NCI-H2171 (cell line): ENCODE data around the gene CUX1.

Experiments used
- DNase-seq: peaks from one replicate; lab custom pipeline; 2025; lab: John Stamatoyannopoulos, UW

Gene CUX1

DNA sequence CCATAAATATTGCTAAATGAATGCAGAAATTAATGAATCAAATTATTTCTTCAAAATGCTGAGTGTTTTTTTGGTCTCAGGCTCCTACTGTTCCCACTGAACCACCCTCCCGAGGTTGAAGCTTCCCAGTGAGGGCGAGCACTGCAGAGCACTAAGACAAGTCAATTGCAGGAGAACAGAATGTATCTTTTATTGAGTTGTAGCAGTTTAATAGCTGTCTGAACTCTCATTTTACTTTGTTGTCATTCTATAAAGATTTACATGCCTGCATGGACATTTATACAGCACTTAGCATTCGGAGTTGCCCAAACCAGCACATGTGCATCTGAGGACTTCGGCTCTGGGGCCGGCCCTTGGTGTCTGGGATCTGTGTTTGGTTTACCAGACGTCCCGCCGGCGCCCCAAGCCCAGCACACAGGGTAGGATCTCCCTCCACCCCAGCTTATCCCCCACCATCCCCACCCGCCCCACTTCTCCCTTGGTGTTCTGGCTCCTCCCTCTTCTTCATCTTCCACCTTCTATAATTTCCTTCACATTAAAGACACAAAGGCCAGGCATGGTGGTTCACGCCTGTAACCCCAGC, 258.2 kb downstream of the CUX1 start:
- no peak for DNase-seq

GRCh38 chr7:102077081-102077480, 259.7 kb downstream of the CUX1 start:
- DNase-seq = no peak

DNA sequence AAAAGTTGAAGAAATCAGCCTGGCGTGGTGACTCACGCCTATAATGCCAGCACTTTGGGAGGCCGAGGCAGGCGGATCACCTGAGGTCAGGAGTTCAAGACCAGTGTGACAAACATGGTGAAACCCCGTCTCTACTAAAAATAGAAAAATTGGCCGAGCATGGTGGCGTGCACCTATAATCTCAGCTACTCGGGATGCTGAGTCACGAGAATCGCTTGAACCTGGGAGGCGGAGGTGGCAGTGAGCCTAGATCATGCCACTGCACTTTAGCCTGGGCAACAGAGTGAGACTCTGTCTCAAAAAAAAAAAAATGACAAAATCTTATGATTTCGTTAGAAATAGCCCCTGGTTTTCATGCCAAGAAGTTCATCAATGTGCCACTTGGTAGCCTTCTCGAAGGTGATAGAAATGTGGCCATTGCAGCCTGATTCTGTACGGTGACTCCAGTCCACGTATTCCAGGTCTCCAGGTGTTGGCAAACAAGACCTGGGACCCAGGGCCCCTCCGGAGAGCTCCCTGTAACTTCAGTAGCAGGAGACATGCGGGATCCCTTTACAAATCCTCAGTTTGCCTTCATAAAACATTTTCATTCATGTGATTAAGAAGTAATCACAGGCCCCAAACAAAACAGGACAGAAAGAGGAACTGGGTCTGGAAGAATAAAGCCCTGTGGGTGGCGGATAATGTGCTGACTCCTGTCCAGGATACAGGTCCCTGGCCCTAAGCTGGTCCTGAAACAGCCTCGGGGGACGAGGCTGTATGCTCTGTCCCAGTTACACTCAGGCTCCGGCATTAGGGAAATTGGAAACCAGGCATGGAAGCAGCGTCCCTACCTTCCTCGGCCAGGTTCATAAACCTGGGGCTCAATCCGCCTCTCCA, 262.0 kb downstream of the CUX1 start:
- DNase-seq = no peak

DNA sequence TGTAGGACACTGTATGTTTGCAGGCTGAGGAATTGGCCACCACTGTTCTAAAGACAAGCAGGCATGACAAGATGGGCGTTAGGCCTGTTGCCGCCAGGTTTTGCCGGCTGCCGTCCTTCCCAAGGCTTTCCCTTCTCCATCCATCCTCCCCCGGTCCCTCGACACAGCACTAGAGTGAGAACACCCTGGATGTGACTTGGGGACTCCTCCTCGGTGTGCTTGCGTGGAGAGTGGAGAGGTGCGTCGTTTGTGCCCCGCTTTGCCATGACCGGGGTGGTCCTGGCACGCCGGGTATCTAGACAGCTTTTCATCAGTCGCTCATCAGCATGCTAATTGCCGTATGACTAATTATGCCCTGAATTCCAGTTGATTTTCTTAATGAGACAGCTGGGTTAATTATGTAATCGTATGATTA, 262.6 kb downstream of the CUX1 start:
- DNase-seq = no peak

DNA sequence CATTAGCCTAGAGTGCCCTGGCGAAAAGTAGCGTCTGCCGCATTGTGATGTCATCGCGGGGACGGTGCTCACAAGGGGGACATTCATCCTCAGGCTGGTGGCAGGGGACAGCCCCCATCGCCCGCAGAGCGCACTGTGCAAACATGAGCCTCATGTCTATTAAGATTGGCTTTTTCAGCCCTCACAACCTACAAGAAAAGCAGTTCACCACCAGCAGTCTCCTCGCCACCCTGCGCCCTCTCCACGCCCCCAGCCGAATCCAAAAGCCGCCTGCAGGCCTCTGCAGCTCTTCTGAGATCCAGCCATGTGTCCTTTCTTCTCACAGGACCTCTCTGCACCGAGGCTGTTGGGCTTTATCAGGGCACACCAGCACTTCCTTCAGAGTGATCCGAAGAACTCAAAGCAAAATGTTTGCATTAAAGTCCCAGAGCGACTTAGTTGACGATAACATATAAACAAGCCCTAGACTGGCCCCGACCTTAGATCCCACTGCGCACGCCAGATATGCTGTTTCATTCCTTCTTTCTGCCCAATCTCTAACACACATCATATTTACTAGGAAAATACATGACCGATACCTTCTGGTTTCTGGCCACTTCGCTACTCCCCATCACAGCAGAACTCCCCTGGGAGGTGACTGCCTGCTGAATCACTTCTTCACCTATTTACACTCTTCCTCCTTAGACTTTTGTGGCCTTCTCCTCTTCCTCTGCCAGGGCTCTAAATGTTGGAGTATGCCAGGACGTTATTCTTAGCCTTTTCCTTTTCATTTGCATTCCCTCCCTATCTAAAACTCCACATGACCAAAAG, 263.2 kb downstream of the CUX1 start:
- no peak for DNase-seq

DNA sequence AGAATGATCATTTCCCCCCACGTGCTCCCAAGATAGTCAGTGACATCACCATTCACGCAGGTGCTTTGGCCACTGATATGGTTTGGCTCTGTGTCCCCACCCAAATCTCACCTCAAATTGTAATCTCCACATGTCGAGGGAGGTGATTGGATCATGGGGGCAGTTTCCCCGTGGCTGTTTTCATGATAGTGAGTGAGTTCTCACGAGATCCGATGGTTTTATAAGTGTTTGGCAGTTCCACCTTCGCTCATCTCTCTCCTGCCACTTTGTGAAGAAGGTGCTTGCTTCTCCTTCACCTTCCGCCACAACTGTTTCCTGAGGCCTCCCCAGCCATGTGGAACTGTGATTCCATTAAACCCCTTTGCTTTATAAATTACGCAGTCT, 263.8 kb downstream of the CUX1 start:
- no peak for DNase-seq

DNA sequence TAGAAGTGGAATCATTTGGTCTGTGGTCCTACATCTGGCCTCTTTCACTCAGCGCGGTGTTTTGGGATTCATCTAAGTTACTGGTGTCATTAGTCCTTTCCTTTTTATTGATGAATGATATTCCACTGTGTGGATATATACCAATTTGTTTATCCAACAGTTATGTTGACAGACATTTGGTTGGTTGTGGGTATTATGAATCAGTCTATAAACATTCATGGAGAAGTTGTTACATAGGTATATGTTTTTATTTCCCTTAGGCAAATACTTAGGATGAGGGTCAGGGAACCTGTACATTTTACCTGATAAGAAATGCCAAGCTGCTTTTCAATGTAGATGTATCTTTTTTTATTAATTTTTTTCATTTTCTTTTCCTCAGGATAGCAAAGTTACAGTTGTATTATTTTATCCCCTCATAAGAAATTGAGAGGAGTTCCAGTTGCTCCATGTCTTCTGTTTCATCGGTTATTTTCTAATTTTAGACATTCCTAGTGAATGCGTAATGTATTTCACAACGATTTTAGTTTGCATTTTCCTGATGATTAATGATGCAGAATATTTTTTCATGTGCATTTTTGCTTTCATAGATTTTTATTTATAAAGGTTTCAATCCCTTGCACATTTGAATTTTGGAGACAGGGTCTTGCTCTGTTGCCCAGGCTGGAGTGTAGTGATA, 265.4 kb downstream of the CUX1 start:
- DNase-seq = no peak

DNA sequence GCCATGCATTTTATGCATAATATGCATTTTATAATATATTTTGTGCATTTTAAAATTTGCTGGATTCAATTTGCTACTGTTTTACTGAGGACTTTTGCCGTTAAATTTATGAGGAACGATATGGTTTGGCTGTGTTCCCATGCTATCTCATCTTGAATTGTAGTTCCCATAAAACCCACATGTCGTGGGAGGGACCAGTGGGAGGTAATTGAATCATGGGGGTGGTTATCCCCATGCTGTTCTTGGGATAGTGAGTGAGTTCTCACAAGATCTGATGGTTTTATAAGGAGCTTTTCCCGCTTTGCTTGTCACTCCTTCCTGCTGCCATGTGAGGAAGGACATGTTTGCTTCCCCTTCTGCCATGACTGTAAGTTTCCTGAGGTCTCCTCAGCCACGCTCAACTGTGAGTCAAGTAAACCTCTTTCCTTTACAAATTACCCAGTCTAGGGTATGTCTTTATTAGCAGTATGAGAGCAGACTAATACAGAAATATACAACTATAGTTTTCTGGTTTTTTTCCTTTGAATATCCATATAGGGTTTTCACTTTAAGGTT, 267.9 kb downstream of the CUX1 start:
- DNase-seq = no peak

DNA sequence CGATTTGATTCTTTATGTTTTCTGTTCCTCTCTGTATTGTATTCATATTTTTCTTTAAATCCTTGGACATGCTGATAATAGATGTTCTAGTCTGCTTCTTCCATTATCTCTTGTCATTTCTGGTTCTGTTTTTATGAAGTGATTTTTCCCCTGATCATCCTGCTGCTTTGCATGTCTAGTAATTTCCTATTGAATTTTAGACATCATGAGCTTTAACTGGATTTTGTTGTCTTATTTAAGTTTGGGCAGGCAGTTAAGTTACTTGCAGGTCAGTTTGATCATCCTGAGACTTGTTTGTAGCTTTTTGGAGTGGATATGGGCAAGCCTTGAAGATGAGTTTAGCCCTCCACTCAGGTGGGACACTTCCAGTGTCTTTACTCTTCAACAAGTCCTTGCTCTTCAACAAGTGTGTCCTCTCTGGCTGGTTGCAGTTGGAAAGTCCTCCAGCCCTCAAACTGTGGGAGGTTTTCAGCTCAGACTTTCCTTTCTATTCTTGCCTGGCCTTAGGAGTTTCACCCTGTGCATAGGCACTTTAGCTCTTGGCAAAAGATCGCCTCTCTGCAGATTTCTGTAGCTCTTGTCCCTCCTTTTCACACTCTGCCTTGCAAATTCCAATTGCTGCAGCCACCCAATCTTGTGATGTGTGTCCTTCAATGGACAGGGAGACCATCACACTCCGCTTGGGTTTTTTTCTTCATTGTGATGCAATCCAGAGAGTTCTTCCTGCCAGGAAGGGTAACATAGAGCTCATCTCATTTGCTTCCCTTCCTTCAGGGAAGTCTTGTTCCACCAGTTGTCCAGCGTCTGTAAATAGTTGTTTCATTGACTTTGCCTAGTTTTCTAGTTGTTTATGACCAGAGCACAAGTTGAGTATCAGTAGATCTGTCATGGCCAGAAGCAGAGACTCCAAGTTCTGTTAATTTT, 272.0 kb downstream of the CUX1 start:
- DNase-seq = no peak

DNA sequence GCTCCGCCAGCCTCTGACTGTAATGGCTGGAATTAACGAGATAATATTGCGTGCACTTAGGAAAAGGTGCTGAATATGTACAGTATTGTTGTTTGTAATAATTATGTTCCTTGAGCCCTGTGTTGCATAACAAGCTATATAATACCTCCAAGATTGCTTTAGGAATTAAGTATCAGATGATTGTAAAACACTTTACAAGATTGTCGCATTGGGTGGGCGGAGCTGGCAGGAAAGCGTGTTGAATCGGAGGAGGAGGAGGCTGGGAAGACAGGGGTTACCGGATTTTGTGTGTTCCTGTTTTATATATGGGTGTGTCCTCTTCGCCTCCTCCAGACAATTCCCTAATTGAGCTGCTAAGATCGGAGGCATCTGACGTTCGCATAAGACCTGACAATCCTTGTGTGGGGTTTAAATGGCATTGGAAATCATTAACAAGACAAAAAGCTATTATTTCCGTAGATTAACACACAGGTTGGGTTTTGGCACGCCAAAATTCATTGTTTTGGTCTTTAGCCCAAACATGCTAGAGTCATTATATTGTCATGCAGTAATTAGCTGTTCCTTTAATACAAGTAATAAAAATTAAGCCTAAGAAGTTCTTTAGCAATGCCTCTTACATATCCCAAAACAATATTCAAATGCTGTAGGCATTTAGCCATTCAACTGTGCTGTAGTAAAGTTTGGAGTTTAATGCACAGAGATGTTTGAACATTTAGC, 276.3 kb downstream of the CUX1 start:
- no peak for DNase-seq

DNA sequence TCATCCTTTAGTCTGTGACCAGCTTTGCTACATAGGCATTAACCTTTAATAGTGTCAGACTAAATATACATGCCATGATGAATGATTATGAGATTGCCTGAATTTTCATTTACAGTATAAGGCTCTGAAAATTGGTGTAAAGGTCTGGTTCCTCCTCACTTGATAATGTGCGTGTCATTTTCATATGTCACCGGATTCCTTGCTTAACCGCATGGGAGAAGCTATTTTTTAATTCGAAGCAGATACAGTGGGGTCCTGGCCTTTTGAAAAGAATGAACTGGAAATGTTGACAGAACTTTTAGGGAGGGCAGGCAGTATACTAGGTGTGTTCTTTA, 276.9 kb downstream of the CUX1 start:
- no peak for DNase-seq

DNA sequence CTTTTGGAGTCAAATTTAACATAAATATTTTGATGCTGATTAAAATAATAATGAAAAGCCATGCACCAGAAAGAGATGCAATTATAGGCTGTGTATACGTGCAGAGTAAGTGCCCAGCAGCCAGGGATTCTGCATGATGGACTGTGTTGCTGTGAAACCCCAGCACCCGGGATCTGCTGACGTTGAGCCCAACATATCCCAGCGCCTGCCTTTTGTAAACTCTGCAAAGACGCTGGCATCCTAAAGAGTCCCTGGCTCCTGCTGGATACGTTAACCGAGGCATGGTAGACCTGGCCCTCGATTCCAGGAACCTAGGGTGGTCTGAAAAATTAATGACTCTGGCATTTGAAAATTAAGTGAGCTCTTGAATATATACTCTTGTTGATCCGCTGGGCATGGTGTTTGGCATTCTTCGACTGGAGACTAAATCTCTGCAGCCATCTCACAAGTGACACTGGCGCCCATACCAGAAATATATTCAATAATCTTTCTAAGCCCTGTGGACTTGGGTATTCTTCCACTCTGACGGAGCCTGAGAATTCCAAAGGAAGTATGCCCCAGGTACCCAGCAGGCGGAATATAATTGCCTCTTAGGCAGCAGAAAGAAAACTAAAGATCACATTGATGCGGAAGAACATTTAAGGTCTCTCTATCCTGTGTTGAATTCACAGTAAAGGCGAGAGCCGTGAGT, 278.0 kb downstream of the CUX1 start:
- DNase-seq = no peak

- DNase-seq = no peak
Measured at GRCh38 chr7:102096012-102096332, 278.5 kb downstream of the CUX1 start.

GRCh38 chr7:102096706-102097427, 279.4 kb downstream of the CUX1 start:
- DNase-seq = no peak

GRCh38 chr7:102097601-102098161, 280.3 kb downstream of the CUX1 start:
- DNase-seq = no peak

DNA sequence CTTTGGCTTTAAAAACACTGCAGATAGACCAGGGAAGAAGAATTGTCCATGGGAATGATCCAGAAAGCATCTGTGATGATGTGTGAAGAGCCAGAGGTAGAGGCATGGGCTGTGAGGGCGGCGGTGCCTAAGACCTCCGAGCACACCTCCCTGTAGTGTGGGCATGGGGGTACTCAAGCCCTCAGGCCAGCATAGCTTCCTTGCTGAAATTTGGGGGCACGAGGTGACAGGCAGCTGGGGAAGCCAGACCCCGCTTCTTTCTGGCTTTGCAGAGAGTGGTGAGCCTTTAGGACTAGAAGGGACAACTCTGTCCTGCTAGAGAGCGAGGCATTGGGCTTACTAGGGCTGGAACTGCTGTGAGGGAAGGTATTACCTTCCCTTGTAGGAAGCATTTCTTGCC, 281.6 kb downstream of the CUX1 start:
- no peak for DNase-seq

DNA sequence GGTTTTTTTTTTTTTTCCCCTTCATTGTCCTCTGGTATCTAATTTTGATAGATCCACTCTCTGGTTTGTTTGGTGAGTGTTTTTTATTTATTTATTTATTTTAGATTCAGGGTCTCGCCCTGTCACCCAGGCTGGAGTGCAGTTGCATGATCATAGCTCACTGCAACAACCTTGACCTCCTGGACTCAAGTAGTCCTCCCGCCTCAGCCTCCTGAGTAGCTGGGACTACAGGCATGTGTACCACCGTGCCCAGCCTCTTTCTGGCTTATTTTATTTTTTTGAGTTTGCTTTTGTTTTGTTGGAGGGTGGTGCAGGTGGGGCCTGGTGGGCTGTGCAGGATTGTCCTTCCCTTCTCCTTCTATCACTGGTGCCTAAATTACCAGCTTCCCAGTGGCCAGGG, 282.0 kb downstream of the CUX1 start:
- DNase-seq = no peak

DNA sequence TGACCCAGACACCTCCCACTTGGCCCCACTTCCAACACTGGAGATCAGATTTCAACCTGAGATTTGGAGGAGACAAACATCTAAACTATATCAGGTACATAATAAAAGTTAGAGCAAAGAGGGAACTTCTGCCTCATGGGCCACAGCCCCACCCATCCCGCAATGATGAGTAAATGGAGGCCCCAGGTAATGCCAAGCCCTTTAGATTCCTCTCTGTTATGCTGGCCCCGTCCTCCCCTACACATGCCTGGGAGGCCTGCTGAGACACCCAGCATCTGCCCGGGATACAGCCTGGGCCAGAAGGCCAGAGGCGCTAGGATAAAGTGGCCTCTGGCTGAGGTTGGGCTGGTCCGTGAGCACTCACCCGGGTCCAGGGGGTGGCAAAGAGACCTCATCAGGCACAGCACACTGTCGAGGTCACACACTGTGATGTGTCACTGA, 283.7 kb downstream of the CUX1 start:
- DNase-seq = no peak

DNA sequence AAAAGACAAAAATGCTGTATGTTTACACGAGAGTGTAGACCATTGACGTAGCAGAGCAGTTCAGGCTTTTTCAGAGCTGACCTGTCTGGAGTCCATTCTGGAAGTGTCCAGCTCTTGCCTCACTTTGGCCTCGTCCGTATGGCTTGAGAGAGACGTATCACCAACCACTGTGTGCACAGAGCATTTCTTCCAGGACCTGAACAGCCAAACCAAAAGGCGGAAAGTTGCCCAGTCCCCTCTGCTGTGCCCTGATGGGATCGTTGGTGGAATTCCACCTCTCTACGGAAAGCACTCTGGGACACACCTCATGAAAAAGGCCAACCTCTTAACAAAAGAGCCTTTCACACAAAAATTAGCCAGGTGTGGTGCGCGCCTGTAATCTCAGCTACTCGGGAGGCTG, 284.5 kb downstream of the CUX1 start:
- no peak for DNase-seq
